ENCODE data around the gene TNNT3.
"Not testable (repeated sequence)": the region's sequence is repeated elsewhere in the genome, so short reads cannot be mapped to it uniquely, and the experiment has no call there.

Gene TNNT3

DNA sequence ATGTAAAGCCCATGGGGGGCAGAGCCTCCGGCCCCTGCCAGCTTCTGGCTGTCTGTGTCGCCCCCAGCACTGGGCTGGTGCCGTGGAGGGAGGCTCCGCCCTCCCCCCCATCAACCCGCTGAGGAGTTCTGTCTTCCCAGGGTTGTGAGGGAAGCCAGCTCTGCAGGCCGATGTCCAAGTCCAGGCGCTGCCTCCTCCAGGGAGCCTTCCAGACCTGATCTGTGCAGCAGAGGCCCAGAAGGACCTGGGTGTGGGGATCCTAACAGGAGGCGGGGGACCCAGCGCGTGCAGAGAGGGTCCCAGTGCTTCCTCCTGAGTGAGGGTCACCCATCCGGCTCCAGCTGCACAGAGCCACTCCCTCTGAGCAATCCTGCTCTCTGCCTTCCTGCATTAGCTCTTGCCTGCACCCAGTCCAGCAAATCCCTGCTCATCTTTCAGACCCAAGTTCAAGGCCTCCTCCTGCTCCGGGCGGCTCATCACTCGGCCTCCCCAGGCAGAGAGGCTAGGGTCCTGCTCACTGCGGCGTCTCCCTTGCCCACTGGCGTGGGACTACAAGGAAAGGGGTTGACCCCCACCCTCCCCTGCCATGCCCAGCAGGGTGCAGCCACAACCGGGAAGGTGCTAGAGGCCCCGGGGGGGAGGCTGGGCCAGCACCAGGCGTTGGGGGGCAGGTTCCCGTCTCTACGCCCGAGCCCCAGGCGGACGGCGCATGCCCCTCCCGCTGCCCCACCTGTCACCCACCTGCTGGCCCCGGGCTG lies 44.2 kb upstream of the TNNT3 start:
- Histone ChIP-seq H3K4me3 (replicated peaks; ENCODE audit: insufficient read depth, low read length) (no peak overlapping the region), H3K27ac (replicated peaks) (no peak overlapping the region), H3K27me3 (ENCODE audit: insufficient read depth, poor library complexity, severe bottlenecking) (no peaks in the 10 kb centered on the region)
- TF ChIP-seq POLR2AphosphoS5 (IDR thresholded peaks at IDR 0.05; ENCODE audit: low read depth) (no peak), SPI1 (IDR thresholded peaks at IDR 0.05; ENCODE audit: borderline replicate concordance, low read depth) (no peak), GABPA (IDR thresholded peaks at IDR 0.05; ENCODE audit: low read depth) (no peak)
- TF ChIP-seq, protein P1, sequence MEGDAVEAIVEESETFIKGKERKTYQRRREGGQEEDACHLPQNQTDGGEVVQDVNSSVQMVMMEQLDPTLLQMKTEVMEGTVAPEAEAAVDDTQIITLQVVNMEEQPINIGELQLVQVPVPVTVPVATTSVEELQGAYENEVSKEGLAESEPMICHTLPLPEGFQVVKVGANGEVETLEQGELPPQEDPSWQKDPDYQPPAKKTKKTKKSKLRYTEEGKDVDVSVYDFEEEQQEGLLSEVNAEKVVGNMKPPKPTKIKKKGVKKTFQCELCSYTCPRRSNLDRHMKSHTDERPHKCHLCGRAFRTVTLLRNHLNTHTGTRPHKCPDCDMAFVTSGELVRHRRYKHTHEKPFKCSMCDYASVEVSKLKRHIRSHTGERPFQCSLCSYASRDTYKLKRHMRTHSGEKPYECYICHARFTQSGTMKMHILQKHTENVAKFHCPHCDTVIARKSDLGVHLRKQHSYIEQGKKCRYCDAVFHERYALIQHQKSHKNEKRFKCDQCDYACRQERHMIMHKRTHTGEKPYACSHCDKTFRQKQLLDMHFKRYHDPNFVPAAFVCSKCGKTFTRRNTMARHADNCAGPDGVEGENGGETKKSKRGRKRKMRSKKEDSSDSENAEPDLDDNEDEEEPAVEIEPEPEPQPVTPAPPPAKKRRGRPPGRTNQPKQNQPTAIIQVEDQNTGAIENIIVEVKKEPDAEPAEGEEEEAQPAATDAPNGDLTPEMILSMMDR (IDR thresholded peaks at IDR 0.05; ENCODE audit: insufficient read depth, low read length), result no peak
- TF ChIP-seq, protein P2, sequence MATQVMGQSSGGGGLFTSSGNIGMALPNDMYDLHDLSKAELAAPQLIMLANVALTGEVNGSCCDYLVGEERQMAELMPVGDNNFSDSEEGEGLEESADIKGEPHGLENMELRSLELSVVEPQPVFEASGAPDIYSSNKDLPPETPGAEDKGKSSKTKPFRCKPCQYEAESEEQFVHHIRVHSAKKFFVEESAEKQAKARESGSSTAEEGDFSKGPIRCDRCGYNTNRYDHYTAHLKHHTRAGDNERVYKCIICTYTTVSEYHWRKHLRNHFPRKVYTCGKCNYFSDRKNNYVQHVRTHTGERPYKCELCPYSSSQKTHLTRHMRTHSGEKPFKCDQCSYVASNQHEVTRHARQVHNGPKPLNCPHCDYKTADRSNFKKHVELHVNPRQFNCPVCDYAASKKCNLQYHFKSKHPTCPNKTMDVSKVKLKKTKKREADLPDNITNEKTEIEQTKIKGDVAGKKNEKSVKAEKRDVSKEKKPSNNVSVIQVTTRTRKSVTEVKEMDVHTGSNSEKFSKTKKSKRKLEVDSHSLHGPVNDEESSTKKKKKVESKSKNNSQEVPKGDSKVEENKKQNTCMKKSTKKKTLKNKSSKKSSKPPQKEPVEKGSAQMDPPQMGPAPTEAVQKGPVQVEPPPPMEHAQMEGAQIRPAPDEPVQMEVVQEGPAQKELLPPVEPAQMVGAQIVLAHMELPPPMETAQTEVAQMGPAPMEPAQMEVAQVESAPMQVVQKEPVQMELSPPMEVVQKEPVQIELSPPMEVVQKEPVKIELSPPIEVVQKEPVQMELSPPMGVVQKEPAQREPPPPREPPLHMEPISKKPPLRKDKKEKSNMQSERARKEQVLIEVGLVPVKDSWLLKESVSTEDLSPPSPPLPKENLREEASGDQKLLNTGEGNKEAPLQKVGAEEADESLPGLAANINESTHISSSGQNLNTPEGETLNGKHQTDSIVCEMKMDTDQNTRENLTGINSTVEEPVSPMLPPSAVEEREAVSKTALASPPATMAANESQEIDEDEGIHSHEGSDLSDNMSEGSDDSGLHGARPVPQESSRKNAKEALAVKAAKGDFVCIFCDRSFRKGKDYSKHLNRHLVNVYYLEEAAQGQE (IDR thresholded peaks at IDR 0.05; ENCODE audit: insufficient replicate concordance, low read depth), result no peak
- DNase-seq (ENCODE audit: low read depth in 1 of 2, low spot score in 1 of 2), result no peak

DNA sequence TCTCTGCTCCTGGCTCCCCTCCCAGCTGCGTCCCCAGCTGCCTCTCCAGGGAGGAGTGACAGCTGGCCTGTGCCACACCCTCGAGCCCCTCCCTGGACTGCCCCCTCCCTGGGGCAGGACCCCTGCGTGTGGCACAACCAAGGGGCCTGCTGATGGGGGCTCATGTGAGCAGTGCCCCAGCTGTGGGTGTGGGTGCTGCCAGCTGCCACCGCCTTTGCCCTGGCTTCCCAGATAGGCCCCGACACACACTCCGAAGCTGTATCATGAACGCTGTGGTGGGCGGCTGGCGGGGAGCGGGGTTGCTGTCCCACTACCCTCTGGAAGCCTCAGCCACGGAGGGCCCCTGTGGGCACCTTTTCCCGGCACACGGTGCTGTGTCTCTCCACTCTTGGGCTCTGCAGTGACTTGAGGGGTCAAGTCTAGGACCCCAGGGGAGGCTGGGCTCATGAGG lies 43.6 kb upstream of the TNNT3 start:
- not testable (repeated sequence) for H3K4me3 ChIP-seq (replicated peaks; ENCODE audit: insufficient read depth, low read length); DNase-seq (ENCODE audit: low read depth in 1 of 2, low spot score in 1 of 2); H3K27me3 ChIP-seq (ENCODE audit: insufficient read depth, poor library complexity, severe bottlenecking); H3K27ac ChIP-seq (replicated peaks)

DNA sequence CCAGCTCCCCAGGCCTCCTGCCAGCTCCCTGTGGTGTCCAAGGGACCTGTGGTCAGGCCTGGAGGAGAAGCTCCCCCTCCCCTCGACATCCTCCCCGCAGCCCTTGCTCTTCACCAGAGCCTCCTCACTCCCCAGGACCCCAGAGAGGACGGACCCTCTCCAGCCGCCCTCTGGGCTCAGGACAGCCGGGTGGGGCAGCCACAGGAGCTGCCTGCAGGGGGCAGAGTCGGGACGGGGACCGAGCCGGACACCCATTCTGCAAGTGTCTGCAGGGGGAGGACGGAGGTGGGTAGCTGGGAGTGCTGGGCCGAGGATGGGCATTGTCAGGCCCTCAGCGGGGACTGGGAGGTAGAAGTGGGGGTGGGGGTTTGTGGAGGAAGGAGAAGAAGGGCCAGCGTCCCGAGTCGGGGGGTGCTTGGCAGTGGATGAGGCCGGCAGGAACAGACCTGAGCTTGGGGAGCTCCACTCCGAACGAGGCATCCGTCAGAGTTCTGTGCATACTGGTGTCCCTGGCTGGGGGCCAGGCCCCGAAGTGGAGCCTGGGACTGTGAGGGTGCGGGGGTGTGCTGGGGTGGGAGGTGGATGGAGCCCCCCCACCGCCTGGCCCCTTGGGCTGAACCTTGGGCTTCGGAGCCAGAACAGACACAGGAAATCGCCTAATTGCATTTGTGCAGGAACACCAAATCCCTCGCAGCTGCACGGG lies 43.0 kb upstream of the TNNT3 start:
- Histone ChIP-seq H3K27me3 (ENCODE audit: insufficient read depth, poor library complexity, severe bottlenecking) (no peaks in the 10 kb centered on the region), H3K27ac (replicated peaks) (no peak overlapping the region), H3K4me3 (replicated peaks; ENCODE audit: insufficient read depth, low read length) (no peak overlapping the region)
- no peak for TF ChIP-seq SPI1 (IDR thresholded peaks at IDR 0.05; ENCODE audit: borderline replicate concordance, low read depth)
- no peak for TF ChIP-seq POLR2AphosphoS5 (IDR thresholded peaks at IDR 0.05; ENCODE audit: low read depth)
- no peak for TF ChIP-seq GABPA (IDR thresholded peaks at IDR 0.05; ENCODE audit: low read depth)
- TF ChIP-seq, protein P1 (IDR thresholded peaks at IDR 0.05; ENCODE audit: insufficient read depth, low read length), result peak; percentile 52
- DNase-seq (ENCODE audit: low read depth in 1 of 2, low spot score in 1 of 2), result peak in 1 of 2 experiments; percentile 25

DNA sequence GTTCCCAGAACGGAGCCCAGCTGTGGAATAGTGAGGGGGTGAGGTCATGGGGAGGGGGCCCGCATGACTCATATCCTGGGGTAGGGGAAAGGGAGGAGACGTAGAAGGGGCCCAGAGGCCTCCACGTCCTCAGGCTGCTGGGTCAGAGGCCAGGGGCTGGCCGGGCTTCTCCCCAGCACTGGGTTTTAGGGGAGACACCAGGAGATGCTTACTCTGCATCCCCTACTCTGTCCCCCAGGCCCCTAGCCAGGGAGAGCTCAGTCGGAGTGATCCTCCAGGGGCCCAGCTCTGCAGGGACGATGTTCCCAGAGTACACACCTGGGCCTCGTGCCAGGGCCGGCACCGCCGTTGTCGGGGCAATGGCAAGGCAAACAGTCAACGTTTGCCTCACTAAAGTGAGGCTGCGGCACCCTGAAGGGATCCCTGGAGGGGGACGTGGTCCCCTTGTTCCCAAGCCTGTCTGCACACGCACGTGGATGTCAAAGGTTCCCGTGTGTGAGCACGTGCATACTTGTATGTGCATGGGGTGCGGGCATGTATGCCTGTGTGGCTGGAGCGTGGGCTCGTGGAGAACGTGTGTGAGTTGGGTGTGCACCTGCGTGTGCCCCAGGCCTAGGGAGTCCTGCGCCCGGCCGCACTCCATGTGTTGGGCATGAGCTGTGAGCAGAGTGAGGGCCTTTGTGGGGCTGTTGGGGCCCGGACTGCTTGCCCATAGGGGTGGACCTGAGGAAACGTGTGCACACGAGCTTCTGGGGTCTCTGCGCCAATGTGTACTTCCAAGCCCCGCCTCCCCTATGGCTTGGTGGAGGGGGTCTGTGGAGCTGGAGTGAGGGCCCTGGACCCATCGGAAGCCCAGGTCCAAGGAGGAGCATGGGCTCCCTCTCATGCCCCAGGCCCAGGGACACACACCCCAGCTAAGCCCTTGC lies 42.0 kb upstream of the TNNT3 start:
- Histone ChIP-seq H3K4me3 (replicated peaks; ENCODE audit: insufficient read depth, low read length) (no peak overlapping the region), H3K27ac (replicated peaks) (no peak overlapping the region), H3K27me3 (ENCODE audit: insufficient read depth, poor library complexity, severe bottlenecking) (no peaks in the 10 kb centered on the region)
- TF ChIP-seq POLR2AphosphoS5 (IDR thresholded peaks at IDR 0.05; ENCODE audit: low read depth), result no peak
- TF ChIP-seq, protein P1 (IDR thresholded peaks at IDR 0.05; ENCODE audit: insufficient read depth, low read length), result no peak
- no peak for TF ChIP-seq GABPA (IDR thresholded peaks at IDR 0.05; ENCODE audit: low read depth)
- no peak for TF ChIP-seq SPI1 (IDR thresholded peaks at IDR 0.05; ENCODE audit: borderline replicate concordance, low read depth)
- TF ChIP-seq, protein P2 (IDR thresholded peaks at IDR 0.05; ENCODE audit: insufficient replicate concordance, low read depth), result no peak
- DNase-seq (ENCODE audit: low read depth in 1 of 2, low spot score in 1 of 2), result no peak
